Right ventricle myocardium inferior (tissue), 1 donor: ENCODE measurements around the gene ACSL4. TPM values are rescaled to one million over a fixed set of nuclear protein-coding genes. Genes with fewer than 3 reads are reported as not detected.
"Not testable (repeated sequence)": the region's sequence is repeated elsewhere in the genome, so short reads cannot be mapped to it uniquely, and the experiment has no call there.

Experiments used
- ATAC-seq: fragments of 200-7000 bp; cut with Tn5 transposase; one replicate; pipeline ENCODE4 v1.9.1; 2020; ENCODE audit warnings: mild to moderate bottlenecking, moderate library complexity
- DNase-seq: peaks from one replicate; pipeline ENCODE4 v3.0.0; 2021; ENCODE audit errors: missing footprints
- intact Hi-C: fragments of 100-400 bp; cut with DNase I; formaldehyde crosslinking; loops from one replicate; pipeline ENCODE4 v1.11.0; 2022
- total RNA-seq: library from RNA; stranded (reverse); fragmentation: NEBNext Ultra II Directional; extraction: Animal tissue kit (Norgen Biotek cat#: 25700); gene quantifications from one replicate; pipeline ENCODE4 v1.2.1, GENCODE V29; 2021
- donor health status: DM: no; HTN: yes; CAD: no; lungs with severe emphysema.

Gene ACSL4
- total RNA-seq, 1 donor from 2014 or later, result 30.6 TPM

DNA sequence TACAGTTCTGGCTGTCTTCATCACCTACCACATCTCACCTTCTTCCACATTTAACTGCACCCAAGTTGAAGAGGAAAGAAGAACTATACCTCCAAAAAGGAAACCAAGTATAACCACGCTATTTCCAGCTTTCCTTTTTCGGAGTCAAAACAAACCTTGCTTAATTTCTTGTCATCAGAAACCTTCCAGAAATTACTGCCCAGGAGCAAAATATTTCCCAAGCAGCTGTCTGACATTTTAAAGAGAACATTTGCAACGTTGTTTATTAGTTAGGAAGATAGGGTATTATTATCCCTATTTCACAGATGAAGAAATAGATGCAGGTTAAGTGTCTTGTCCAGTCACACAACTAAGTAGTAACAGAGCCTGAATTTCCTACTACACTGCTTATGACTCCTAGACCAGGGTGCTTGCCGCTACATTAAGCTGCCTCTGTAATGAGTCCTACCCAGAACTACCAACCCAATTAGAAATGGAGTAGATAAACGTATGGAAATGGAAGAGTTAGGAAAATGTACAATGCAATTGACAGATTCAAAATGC is 2.2 kb upstream of the ACSL4 start:
- ATAC-seq (no peak), DNase-seq (no peak)
- intact Hi-C loops, result no loop called here

DNA sequence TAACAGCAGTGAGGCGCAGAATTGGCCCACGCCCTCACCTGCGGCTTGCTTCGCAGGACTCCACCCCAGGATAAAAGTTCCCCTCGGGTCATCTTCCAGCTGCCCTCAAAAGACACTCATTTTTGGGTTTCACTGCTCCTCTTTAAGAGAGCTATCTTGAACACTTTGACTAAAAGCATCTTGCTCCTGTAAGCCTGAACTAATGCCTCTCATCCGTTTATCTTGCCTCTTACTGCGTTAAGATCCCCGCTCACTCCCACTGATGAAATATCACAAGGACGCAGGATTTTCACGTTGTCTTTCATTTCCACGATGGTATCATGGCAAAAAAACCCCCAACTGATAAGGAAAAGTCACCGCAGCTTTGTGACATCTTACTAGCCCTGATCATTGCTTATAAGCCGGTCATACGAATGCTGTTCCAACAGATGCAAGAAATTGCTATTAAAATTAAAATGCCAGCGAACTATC is 591 bp upstream of the ACSL4 start:
- intact Hi-C loops, result no loop called here
- ATAC-seq, result no peak
- DNase-seq, result no peak

DNA sequence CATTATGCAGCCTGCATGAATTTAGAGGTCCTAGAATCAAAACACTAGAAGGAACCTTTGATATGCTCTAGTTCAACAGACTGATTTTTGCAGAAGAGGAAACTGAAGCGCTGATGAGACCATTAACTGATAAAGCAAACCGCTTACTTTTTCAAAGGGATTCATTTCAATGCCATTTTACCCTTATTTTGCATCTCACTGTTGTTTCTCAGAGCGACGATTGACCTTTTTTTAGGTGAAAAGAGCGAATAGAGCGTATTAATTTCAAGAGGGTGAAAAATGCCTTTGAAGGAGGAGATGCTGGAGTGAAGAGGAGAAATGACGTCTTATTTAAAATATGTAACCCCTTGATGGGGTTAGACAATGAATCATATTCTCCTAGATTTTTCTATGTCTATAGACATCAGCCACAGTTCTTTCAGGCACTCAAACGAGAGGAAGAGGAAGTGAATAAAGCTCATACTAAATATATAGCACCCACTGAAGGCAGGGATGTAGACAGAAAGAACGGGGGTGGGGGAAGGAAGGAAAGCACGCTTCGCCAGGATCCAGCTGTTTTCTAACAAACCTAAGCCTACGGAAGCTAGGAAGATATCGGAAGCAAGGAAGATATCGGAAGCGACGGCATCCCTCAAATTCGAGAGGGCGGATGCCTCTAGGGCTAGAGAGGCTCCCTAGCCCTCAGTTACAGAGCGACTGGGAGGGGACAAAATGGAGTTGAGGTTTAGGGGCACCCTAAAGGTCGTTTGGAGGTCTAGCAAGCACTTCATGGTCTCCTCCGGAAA is 848 bp downstream of the ACSL4 start:
- intact Hi-C loops, result no loop called here
- DNase-seq, result no peak
- ATAC-seq, result peak; percentile 38

GRCh38 chrX:109728173-109728535 is 4.9 kb downstream of the ACSL4 start:
- ATAC-seq (no peak), DNase-seq (no peak)
- intact Hi-C loops, result no loop called here

DNA sequence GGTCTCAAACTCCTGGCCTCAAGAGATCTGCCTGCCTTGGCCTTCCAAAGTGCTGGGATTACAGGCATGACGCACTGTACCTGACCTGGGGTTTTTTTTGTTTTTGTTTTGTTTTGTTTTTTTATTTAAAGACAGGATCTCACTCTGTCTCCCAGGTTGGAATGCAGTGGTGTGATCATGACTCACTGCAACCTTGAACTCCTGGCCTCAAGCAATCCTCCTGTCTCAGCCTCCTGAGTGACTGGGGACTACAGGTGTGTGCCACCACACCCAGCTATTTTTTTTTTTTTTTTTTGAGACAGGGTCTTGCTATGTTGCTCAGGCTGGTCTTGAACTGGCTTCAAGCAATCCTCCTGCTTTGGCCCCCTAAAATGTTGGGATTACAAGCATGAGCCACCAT is 8.1 kb downstream of the ACSL4 start:
- ATAC-seq, DNase-seq, intact Hi-C loops: not testable (repeated sequence)

- intact Hi-C loops, result no loop called here
- ATAC-seq (no peak), DNase-seq (no peak)
These were observed 12.1 kb downstream of the ACSL4 start for GRCh38 chrX:109720947-109721346.

DNA sequence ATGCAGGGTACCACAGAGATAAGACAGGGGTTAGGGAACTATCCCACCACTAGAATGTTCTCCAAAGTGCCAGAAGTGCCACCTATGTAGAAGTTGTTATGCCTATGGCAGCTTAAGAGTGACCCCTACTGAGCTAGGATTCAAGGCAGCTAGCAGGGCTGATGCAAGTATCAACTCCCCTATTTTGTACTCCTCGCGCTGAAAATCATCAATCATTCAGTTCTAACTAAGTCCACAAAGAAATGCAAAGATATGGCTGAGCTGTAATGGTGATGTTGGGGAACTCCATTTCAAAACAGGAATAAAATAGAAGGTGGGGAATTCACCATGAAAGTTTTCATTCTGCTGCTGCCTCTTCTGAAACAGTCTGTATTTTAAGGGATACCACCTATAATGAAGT is 13.8 kb downstream of the ACSL4 start:
- DNase-seq, result no peak
- intact Hi-C loops, result loop anchor here (10.0 kb wide), 1 partner anchor 426 kb away; no protein-coding TSS in a partner anchor
- no peak for ATAC-seq

DNA sequence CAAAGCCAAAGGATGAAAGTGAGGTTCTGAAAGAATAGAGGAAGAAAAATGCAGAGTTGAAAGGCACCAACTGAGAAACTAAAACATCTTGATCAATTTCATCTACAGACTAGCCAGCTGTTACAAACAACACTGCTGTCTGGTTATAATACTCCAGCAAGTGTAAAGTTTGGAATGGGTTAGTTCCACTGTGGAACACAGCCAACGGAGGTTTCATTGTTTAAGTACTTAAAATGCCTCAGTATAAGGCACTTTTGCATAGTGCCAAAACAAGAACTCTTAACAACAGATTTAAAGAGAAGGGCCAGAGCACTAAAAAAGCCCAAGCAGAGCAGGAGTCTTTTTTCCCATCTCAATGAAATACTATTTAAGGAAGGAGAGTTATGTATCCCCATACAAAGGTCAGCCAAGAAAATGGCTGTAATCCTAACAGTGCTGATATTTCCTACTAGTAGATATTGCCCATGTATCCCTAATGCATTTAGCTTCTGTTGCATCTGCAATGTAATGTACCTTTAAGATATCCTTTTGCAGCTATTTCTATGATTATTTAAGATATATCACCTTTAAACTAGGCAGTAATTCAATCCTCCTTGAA is 16.5 kb downstream of the ACSL4 start:
- ATAC-seq, result no peak
- intact Hi-C loops, result loop anchor here (10.0 kb wide), 1 partner anchor 428 kb away; no protein-coding TSS in a partner anchor
- no peak for DNase-seq

DNA sequence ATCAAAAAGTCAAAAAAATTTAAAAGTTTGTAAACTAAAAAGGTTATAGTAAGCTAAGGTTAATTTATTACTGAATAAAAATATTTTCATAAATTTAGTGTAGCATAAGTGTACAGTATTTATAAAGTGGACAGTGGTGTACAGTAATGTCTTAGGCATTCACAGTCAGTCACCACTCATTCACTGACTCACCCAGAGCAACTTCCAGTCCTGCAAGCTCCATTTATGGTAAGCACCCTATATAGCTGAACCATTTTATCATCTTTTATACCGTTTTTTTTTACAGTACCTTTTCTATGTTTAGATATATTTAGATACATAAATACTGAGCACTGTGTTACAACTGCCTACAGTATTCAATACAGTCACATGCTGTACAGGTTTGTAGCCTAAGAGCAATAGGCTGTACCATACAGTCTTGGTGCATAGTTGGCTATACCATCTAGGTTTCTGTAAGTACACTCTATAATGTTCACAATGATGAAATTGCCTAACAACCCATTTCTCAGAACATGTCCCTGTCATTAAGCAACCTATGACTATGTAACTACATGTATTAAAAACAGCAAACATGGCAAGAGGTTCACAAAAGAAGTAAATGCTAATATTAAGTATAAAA is 18.6 kb downstream of the ACSL4 start:
- ATAC-seq, result no peak

DNA sequence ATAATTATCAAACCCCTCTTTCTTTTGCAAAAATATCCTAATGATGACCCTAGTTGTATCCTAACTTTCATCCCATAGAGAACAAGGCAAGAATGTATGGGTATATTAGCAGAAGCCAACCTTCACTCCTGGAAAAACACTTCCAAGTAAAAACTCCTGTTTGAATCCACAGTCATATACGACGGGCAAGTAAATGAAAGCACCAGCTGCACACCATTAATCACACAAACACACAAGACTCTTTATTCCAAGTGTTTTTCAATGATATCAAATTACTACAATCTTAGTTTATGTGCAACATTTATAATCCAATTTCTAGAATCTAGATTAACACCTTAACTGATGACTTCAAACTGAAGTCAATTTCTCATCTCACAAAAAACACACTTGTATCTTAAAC is 22.9 kb downstream of the ACSL4 start:
- DNase-seq (no peak), ATAC-seq (no peak)
- intact Hi-C loops, result loop anchor here (10.0 kb wide), 1 partner anchor 435 kb away; no protein-coding TSS in a partner anchor

More for the DNA sequence above, 18.6 kb downstream of the ACSL4 start:
- intact Hi-C loops, result loop anchor here (2.0 to 10.0 kb wide), 2 partner anchors 172 to 430 kb away; no protein-coding TSS in a partner anchor
- DNase-seq, result no peak

GRCh38 chrX:109709129-109709631 is 23.9 kb downstream of the ACSL4 start:
- ATAC-seq (peak; percentile 39), DNase-seq (no peak)
- intact Hi-C loops, result no loop called here

DNA sequence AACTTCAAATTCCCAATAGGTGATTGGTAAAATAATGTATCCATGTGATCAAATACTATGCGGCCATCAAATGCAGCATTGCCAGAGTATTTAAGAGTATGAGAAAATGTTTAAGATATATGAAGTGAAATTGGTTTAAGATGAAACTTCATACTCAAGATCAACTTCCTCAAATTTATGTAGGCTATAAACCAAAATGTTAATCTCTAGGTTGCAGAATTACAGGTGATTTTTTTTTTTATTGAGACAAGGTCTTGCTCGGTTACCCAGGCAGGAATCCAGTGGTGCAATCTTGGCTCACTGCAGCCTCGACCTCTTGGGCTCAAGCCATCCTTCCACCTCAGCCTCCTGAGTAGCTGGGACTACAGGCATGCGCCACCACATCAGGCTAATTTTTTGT is 25.3 kb downstream of the ACSL4 start:
- intact Hi-C loops, result no loop called here
- ATAC-seq (no peak), DNase-seq (no peak)

DNA sequence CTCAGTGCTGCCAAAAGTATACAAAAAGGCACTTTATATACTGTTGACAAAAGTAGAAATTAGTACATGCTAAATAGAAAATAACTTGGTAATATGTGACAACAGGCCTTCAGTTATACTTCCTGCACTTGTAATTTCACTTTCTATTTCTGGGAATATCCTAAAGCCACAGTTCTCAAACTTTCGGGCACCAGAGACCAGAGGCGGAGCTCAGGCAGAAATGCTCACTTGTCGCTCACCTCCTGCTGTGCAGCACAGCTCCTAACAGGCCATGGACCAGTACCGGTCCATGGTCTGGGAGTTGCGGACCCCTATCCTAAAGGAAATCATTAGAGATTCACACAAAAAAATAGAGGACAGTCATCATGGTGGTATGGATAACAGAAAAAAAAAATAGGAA is 25.7 kb downstream of the ACSL4 start:
- intact Hi-C loops, result no loop called here
- DNase-seq, result no peak
- no peak for ATAC-seq

GRCh38 chrX:109704563-109704962 is 28.5 kb downstream of the ACSL4 start:
- ATAC-seq, result no peak

DNA sequence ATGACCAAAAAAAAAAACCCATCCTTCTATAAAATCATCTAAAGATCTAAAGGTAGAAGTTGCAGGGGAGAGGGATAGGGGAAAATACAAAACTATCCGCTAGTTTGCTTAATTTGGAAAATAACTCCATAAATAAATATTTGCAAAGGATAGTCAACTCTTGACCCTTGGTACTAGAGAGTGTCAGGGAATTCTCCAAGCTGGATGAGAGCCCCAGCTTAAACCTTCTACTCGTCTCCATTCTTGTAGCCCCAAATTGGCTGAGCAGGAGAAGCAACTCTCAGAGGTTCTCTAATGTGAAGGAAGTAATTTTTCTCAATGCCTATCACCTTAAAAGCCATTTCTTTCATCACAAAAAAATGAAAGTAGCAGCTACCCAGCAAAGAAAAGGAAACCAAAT is 35.2 kb downstream of the ACSL4 start:
- no peak for ATAC-seq
- intact Hi-C loops, result no loop called here
- DNase-seq, result no peak

More at GRCh38 chrX:109704563-109704962, 28.5 kb downstream of the ACSL4 start:
- intact Hi-C loops, result no loop called here
- no peak for DNase-seq

- no peak for DNase-seq
- intact Hi-C loops, result no loop called here
- ATAC-seq, result no peak
These were observed 36.8 kb downstream of the ACSL4 start for GRCh38 chrX:109696146-109696740.

GRCh38 chrX:109695637-109696036 is 37.4 kb downstream of the ACSL4 start:
- DNase-seq (no peak), ATAC-seq (no peak)
- intact Hi-C loops, result no loop called here

DNA sequence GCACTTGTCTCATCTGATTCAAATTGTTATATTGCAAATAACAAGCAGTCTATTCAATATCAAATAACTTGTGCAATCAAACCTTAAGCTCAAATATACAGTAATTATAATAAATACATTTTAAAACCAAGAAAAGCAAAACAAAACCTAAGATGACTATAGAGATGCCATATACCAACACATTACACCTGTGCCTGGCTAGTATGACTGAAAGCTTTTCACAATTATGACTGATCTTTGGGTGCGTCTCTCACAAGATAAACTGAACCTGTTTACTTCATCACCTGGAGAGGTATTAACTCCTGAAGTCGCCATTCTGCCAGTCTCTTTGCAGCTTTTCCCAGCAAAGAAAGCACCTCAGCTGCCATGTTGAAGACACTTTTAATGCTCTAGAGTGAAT is 41.3 kb downstream of the ACSL4 start:
- intact Hi-C loops, result no loop called here
- ATAC-seq (no peak), DNase-seq (no peak)

GRCh38 chrX:109691277-109691676 is 41.8 kb downstream of the ACSL4 start:
- intact Hi-C loops, result no loop called here
- DNase-seq, result no peak
- ATAC-seq, result no peak
